Activated naive CD4-positive, alpha-beta T cell treated with anti-CD3 and anti-CD28 coated beads, Interleukin-2, amount 10 ng/mL, durations not matched to agents 7 days and 5 days (primary cell): ENCODE measurements around the gene SLC37A3.
"Not testable (repeated sequence)": the region's sequence is repeated elsewhere in the genome, so short reads cannot be mapped to it uniquely, and the experiment has no call there.

Source experiments
- CTCF ChIA-PET: fragments of 350-600 bp; sonication (Branson Sonifier 250); formaldehyde crosslinking; loops from one replicate; lab custom pipeline; 2021; ENCODE audit warnings: antibody characterized with exemption; lab: Charles Lee
- DNase-seq: peaks from one replicate; pipeline ENCODE4 v3.0.0-alpha.2; 2020
- H3K27ac Mint-ChIP-seq: one replicate; pipeline ENCODE4 v1.8.0; 2021; ENCODE audit warnings: mild to moderate bottlenecking, moderate library complexity, mixed read lengths
- H3K27me3 Mint-ChIP-seq: one replicate; pipeline ENCODE4 v1.8.0; 2021; ENCODE audit warnings: mild to moderate bottlenecking, mixed read lengths
- H3K36me3 Mint-ChIP-seq: one replicate; pipeline ENCODE4 v1.8.0; 2021; ENCODE audit warnings: mixed read lengths
- H3K4me1 Mint-ChIP-seq: one replicate; pipeline ENCODE4 v1.8.0; 2021; ENCODE audit warnings: mixed read lengths
- H3K4me3 Mint-ChIP-seq: one replicate; pipeline ENCODE4 v1.8.0; 2021; ENCODE audit warnings: mild to moderate bottlenecking, moderate library complexity, mixed read lengths
- H3K9me3 Mint-ChIP-seq: one replicate; pipeline ENCODE4 v1.8.0; 2021; ENCODE audit warnings: mixed read lengths

The SLC37A3 gene

DNA sequence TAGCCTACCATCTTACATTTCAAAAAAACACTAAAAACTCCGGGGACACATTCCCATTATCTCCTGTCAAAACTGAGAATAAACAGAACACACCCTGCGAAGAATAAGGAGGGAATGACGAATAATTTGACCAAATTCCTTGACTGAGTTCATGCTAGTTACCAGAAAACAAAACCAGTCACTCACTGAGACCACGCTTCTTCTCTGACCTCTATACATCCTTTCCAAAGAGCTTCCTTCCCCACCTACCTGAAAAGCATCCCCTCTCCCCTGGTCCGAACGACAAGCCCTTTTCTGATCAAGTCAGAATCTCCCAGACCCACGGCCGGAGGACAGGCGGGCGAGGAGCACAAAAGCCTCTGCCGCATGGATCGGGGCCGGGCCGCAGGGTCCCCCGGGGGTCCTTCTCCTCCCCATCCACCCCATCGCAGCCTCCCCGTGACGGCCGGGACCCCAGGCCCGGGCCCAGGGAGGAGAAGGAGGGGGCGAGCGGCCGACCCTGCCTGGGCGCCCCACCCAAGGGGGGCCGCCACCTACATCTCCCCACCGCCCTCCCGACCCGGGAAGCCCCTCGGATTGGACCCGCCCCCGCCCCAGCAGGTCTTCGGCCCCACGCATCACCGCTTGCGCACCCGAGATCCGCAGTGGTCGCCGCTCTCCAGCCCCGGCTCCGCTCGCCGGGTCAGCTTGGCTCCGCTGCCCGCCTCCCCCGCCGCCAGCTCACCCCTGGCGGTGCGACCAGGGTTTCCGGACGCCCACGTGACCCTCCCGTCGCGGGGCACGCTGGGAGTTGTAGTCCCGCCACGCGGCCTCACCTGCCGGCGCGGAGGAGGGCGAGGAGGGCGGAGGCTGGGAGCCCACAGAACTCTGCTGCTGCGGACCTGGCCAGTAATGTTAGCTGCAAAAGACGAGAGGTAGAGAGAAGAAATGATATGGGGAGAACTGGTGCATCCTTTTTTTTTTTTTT is at the start of gene SLC37A3:
Gene SLC37A3, minus strand, starts transcription at position 747 of the 967 bp plus-strand sequence. CDS start 16,004 bp downstream, outside the sequence.
- CTCF ChIA-PET = interaction anchor here (0.6 kb wide), 1 partner anchor 18 kb away, joined by 3 read pairs; no protein-coding TSS in a partner anchor
- DNase-seq = peak; percentile 91
- Mint-ChIP-seq H3K9me3 (no peaks in the 10 kb centered on the region), H3K27me3 (no peaks in the 10 kb centered on the region), H3K4me1 (peaks cover 43% of the 10 kb centered on the region), H3K27ac (peak within 1 kb of the TSS; percentile 89), H3K36me3 (peaks cover 4% of the 10 kb centered on the region), H3K4me3 (peak within 1 kb of the TSS; percentile 99)

GRCh38 chr7:140447841-140448240 is 49.5 kb upstream of the SLC37A3 start:
- no peaks in the 10 kb centered on the region for H3K9me3 Mint-ChIP-seq
- CTCF ChIA-PET = no interaction called here
- H3K4me1 Mint-ChIP-seq = peaks cover 23% of the 10 kb centered on the region
- peaks cover 6% of the 10 kb centered on the region for H3K36me3 Mint-ChIP-seq
- no peak overlapping the region for H3K27ac Mint-ChIP-seq
- no peaks in the 10 kb centered on the region for H3K27me3 Mint-ChIP-seq
- DNase-seq = no peak
- H3K4me3 Mint-ChIP-seq = no peak overlapping the region

DNA sequence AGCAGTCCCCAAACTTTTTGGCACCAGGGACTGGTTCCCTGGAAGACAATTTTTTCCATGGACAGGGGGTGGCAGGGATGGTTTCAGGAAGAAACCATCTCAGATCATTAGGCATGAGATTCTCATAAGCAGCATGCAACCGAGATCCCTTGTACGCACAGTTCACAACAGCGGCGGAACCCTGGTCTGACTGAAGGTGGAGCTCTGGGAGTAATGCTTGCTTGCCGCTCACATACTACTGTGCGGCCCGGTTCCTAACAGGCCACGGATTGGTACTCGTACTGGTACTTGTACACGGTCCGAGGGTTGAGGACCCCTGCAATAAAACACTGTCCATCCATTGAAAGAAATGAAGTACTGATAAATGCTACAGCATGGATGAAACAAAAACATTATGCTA is 48.1 kb upstream of the SLC37A3 start:
- Mint-ChIP-seq H3K36me3 (no peaks in the 10 kb centered on the region), H3K4me1 (peaks cover 21% of the 10 kb centered on the region), H3K27me3 (no peaks in the 10 kb centered on the region), H3K4me3 (no peak overlapping the region), H3K27ac (peak overlapping the region; percentile 37), H3K9me3 (no peaks in the 10 kb centered on the region)
- CTCF ChIA-PET = no interaction called here
- DNase-seq = no peak

DNA sequence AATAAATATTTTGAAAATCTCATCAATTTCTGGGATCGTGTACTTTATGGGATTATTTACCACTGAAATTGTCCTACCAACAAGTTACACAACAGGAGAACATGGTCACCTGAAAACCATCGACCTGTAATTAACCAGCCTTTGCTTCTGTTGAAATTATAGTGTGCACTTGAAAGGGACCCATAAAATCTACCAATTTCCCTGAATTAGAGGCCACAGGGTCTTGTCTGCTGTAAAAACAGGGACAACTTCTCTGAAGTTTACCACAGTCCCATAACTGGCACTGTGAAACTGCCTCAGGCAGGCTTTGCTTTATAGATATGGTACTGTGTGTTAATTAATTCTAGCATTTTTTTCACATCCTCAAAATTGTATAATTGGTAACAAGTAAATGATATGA is 43.2 kb upstream of the SLC37A3 start:
- no peak for DNase-seq
- Mint-ChIP-seq H3K36me3 (no peaks in the 10 kb centered on the region), H3K27me3 (peaks cover 4% of the 10 kb centered on the region), H3K9me3 (no peaks in the 10 kb centered on the region), H3K4me3 (no peak overlapping the region), H3K4me1 (peaks cover 2% of the 10 kb centered on the region), H3K27ac (no peak overlapping the region)
- CTCF ChIA-PET = no interaction called here

- no peak for DNase-seq
- Mint-ChIP-seq H3K27ac (no peak overlapping the region), H3K27me3 (peaks cover 11% of the 10 kb centered on the region), H3K36me3 (no peaks in the 10 kb centered on the region), H3K9me3 (no peaks in the 10 kb centered on the region), H3K4me3 (no peak overlapping the region), H3K4me1 (peaks cover 2% of the 10 kb centered on the region)
- CTCF ChIA-PET = interaction anchor here (0.7 to 1.2 kb wide), 2 partner anchors 11 to 15 kb away, joined by 5 read pairs; no protein-coding TSS in a partner anchor
Observed at GRCh38 chr7:140440593-140440992, 42.3 kb upstream of the SLC37A3 start.

DNA sequence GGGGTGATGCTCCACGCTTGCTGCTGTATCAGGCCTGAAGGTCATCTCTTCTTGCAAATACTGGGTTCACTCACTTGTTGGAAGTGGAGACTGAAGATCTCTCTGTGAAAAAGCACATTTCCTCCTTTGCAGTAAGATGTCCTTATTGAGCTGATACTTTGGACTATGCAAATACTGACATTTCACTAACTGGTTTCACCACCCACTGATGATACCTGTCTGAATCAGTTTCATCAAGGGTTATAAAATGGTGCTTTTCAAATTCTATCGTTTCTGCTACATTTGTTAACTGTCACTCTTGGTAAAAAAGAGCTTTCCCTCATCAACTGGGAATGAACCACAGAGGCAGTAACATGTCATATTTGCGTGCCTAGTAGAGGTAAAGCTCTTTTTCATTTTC is 41.0 kb upstream of the SLC37A3 start:
- Mint-ChIP-seq H3K27me3 (peaks cover 11% of the 10 kb centered on the region), H3K27ac (no peak overlapping the region), H3K4me3 (no peak overlapping the region), H3K9me3 (no peaks in the 10 kb centered on the region), H3K4me1 (peaks cover 2% of the 10 kb centered on the region), H3K36me3 (no peaks in the 10 kb centered on the region)
- CTCF ChIA-PET = interaction anchor here (1.2 kb wide), 1 partner anchor 12 kb away, joined by 5 read pairs; no protein-coding TSS in a partner anchor
- no peak for DNase-seq

- CTCF ChIA-PET = interaction anchor here (1.0 kb wide), 1 partner anchor 9 kb away, joined by 3 read pairs; no protein-coding TSS in a partner anchor
- Mint-ChIP-seq H3K9me3 (no peaks in the 10 kb centered on the region), H3K36me3 (no peaks in the 10 kb centered on the region), H3K27me3 (peaks cover 11% of the 10 kb centered on the region), H3K27ac (no peak overlapping the region), H3K4me1 (no peaks in the 10 kb centered on the region), H3K4me3 (no peak overlapping the region)
- DNase-seq = no peak
Observed at GRCh38 chr7:140435252-140435895, 37.0 kb upstream of the SLC37A3 start.

DNA sequence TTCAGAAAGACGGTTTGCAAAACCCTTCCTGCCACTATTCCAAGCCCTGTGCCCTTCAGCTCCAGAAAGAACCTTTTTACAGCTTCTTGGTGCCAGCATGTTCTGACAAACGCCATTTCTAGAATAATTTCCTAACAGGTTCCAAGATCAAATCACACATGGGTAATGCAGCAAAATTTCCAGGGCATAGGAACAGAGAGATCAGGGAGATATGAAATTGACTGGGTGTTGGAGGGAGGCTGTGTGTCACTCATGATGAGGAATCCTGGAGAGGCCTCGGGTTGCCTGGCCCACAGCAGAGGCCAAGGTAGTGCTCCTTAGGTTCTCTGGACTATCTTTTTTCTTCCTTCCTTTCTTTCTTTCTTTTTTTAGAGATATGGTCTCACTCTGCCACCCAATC is 35.1 kb upstream of the SLC37A3 start:
- no peaks in the 10 kb centered on the region for H3K4me1 Mint-ChIP-seq
- CTCF ChIA-PET = interaction anchor here (1.0 kb wide), 1 partner anchor 10 kb away, joined by 3 read pairs; no protein-coding TSS in a partner anchor
- no peak overlapping the region for H3K27ac Mint-ChIP-seq
- H3K4me3 Mint-ChIP-seq = no peak overlapping the region
- no peaks in the 10 kb centered on the region for H3K9me3 Mint-ChIP-seq
- no peaks in the 10 kb centered on the region for H3K36me3 Mint-ChIP-seq
- peaks cover 11% of the 10 kb centered on the region for H3K27me3 Mint-ChIP-seq
- no peak for DNase-seq

DNA sequence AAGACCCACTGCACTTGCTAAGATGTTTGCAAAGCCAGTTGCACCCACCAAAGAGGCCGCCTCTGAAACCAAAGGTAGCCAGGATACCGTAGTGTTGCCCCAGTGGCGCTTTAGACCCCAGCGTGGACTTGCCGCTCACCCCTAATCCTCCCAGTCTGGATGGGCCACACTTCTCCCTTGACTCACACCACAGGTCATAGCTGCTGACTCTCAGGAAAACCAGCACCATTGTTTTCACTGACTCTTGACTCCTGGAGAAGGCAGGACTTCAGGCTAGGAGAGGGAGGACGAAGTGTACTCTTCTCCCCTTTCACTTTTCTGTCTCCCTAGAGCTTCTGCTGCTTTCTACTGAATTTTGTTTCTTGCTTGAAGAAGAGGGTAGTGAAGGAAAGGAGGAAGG is 27.8 kb upstream of the SLC37A3 start:
- H3K4me1 Mint-ChIP-seq = no peaks in the 10 kb centered on the region
- H3K4me3 Mint-ChIP-seq = no peak overlapping the region
- H3K9me3 Mint-ChIP-seq = no peaks in the 10 kb centered on the region
- DNase-seq = no peak
- H3K27ac Mint-ChIP-seq = no peak overlapping the region
- H3K36me3 Mint-ChIP-seq = peaks cover 5% of the 10 kb centered on the region
- H3K27me3 Mint-ChIP-seq = no peaks in the 10 kb centered on the region
- CTCF ChIA-PET = no interaction called here

- H3K4me3 Mint-ChIP-seq = no peak overlapping the region
- H3K27ac Mint-ChIP-seq = no peak overlapping the region
- no peaks in the 10 kb centered on the region for H3K27me3 Mint-ChIP-seq
- no peak for DNase-seq
- H3K36me3 Mint-ChIP-seq = peaks cover 5% of the 10 kb centered on the region
- CTCF ChIA-PET = interaction anchor here (1.1 kb wide), 1 partner anchor 15 kb away, joined by 5 read pairs; no protein-coding TSS in a partner anchor
- no peaks in the 10 kb centered on the region for H3K4me1 Mint-ChIP-seq
- H3K9me3 Mint-ChIP-seq = no peaks in the 10 kb centered on the region
Observed at GRCh38 chr7:140425718-140426117, 27.4 kb upstream of the SLC37A3 start.

DNA sequence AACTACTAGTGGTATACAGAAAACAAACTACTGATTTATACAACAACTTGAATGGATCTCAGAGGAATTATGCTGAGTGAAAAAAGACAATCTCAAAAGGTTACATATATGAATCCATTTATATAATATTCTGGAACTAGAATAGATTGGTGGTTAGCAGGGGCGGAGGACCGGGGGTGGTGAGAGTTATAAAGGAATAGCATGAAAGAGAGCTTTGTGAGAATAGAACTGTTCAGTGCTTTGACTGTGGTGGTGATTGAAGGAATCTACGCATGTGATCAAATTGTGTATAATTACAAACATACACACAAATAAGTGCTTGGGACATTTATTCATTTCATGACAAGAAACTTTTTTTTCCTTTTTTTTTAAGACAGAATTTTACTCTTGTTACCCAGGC is 25.2 kb upstream of the SLC37A3 start:
- H3K4me1 Mint-ChIP-seq = no peaks in the 10 kb centered on the region

GRCh38 chr7:140421521-140421920 is 23.2 kb upstream of the SLC37A3 start:
- CTCF ChIA-PET = no interaction called here
- peaks cover 6% of the 10 kb centered on the region for H3K36me3 Mint-ChIP-seq
- H3K27ac Mint-ChIP-seq = no peak overlapping the region
- H3K9me3 Mint-ChIP-seq = no peaks in the 10 kb centered on the region
- no peaks in the 10 kb centered on the region for H3K27me3 Mint-ChIP-seq
- H3K4me1 Mint-ChIP-seq = peaks cover 10% of the 10 kb centered on the region
- H3K4me3 Mint-ChIP-seq = no peak overlapping the region
- DNase-seq = no peak

More for the DNA sequence above, 25.2 kb upstream of the SLC37A3 start:
- Mint-ChIP-seq H3K4me3 (no peak overlapping the region), H3K9me3 (no peaks in the 10 kb centered on the region), H3K27ac (no peak overlapping the region), H3K27me3 (no peaks in the 10 kb centered on the region), H3K36me3 (peaks cover 5% of the 10 kb centered on the region)
- CTCF ChIA-PET = interaction anchor here (1.2 to 1.5 kb wide), 2 partner anchors 21 to 41 kb away, joined by 3 read pairs; no protein-coding TSS in a partner anchor
- no peak for DNase-seq

DNA sequence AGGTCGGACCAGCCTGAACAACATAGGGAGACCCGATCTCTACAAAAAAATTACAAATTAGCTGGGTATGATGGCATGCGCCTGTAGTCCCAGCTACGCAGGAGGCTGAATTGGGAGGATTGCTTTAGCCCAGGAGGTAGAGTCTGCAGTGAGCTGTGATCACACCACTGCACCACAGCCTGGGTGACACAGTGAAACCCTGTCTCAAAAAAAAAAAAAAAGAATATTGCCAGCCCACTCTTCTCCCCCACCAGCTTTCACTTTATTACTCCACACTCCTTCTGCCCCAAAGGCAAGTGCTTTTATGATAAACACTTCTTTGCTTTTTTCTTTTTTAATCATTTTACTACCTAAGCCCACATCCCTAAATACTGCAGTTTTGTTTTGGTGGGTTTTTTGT is 20.3 kb upstream of the SLC37A3 start:
- H3K9me3 Mint-ChIP-seq = no peaks in the 10 kb centered on the region
- no peak overlapping the region for H3K27ac Mint-ChIP-seq
- H3K27me3 Mint-ChIP-seq = no peaks in the 10 kb centered on the region
- peaks cover 23% of the 10 kb centered on the region for H3K4me1 Mint-ChIP-seq
- CTCF ChIA-PET = interaction anchor here (0.5 kb wide), 1 partner anchor 242 kb away, joined by 4 read pairs; no protein-coding TSS in a partner anchor
- no peak for DNase-seq
- H3K36me3 Mint-ChIP-seq = peaks cover 12% of the 10 kb centered on the region
- no peak overlapping the region for H3K4me3 Mint-ChIP-seq

DNA sequence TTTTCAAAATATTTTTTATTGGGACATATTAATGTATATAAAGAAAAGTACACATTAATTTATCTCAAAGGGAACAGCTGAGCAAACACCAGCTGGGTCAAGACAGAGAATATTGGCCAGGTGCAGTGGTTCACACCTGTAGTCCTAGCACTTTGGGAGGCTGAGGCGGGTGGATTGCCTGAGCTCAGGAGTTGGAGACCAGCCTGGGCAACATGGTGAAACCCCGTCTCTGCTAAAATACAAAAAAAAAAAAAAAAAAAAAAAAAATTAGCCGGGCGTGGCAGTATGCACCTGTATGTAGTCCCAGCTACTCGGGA is 19.8 kb upstream of the SLC37A3 start:
- H3K9me3 Mint-ChIP-seq, H3K27me3 Mint-ChIP-seq, CTCF ChIA-PET, H3K4me3 Mint-ChIP-seq, DNase-seq, H3K27ac Mint-ChIP-seq: not testable (repeated sequence)
- Mint-ChIP-seq H3K4me1 (peaks cover 23% of the 10 kb centered on the region), H3K36me3 (peaks cover 13% of the 10 kb centered on the region)
